NCI-H1048 (cell line): Measurements from ENCODE around the gene TUBB6.

Source experiments
- DNase-seq: peaks from one replicate; lab custom pipeline; 2025; lab: John Stamatoyannopoulos, UW

The TUBB6 gene

DNA sequence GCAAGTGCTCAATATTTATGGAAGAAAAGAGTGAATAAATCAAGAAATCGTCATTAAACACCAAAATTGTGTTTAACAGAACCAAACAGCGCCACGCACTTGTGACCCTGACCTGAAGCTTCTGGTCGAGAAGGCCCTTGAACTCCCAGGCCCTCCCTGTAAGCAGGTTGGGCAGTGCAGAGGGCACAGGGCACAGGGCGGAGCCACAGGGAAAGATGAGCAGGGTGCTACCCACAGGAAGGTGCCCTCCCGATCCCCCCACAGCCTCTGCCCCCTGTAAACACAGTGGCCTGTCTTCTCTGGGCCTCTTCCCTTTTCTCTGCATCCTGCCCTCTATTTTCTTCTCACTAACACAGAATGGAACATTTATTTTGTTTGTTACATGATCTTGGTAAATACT is 16.9 kb upstream of the TUBB6 start:
- DNase-seq, result no peak

DNA sequence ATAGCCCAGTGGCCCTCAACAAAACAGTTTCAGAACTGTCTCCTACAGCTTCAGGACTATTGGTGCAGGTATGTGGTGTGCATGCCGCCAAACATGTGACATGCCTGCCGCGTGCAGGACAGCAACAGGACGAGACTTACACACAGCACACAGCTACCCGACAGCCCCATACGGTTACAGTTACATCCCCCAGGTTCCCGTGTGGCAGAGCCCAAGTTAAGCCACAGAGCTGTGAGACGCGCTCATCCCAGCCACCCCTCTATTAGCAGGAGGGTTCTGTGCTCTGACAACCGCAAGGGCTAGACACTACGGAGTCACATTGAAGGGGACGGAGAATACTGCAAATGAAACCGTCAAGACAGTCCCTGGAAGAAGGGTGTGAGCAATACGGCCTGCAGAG is 16.4 kb upstream of the TUBB6 start:
- no peak for DNase-seq

DNA sequence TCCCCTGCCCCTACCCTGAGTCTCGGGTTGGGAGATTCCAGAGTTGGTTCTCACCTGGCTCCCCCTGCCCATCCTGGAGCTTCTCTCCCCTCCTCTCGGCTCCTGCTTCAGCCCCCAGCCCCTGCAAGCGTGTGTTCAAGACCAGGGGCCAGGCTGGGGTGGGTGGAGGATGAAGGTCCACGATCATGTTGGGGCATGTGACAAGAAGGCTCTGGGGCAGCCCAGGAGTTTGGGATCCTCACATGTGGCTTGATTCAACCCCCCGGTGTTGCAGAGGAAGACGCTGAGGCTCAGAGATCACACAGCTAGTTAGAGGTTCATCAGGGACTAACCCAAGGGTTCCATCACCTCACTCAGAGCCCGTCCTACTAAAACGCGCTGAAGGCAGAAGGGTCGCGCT is 14.2 kb upstream of the TUBB6 start:
- DNase-seq, result no peak

DNA sequence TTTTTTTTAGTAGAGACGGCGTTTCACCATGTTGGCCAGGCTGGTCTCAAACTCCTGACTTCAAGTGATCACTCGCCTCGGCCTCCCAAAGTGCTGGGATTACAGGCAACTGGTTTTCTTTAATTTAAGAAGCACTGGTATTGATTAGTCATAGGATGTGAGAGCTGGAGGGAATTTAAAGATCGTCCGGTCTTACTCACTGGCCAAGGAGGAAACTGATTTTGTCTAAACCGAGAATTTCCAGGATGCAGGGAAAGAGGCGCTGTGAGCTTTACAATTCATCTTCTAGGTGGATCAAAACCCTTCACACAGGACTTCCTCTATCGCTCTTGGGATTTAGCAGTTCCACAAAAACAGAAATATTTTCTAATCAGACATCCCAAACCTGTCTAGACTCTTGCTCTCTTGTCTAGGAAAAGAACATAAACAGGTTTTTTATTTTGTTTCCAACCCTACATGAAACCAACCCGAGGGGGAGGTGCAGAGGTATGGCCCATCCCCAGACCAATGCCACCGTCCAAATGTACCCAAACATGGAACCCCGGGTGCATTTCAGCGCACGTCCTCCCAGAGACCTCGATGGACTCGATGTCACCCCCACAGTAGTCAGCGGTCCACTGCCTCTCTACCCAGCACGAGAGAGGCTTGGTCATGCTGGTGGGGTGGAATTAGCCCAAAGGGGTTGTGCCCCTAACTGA is 12.5 kb upstream of the TUBB6 start:
- no peak for DNase-seq

DNA sequence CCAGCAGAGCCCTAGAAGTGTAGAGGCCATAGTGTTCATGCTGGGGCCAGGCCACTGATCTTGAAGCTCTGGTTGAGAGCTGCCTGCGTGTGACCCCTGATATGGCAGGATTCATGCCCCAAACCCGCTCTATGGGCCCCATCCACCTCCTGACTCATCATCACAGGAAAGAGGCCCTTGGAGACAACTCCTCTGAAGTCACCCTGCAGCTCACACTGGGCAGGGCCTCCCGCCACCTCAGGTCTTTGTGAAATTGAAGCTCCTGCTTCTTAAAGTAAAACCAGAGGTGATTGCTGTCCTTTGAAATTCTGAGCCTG is 12.0 kb upstream of the TUBB6 start:
- DNase-seq, result no peak

DNA sequence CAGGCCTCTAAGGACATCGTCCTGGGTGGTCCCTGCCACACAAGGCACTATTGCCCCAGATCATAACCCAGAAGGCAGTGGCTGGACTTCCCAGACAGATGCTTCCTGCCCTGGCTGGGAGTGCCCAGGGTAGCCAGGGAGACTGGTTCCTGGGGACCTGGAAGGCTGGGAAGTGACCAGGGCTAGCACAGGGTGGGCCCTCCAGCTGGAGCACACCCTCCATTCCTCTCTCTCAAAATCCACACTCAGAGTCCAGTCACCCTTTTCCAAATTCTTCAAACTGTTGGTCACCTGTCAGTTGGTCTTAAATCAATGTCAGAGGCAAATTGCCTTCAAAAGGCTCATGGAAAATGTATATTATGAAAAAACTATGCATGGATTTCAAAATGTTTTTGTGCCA is 11.6 kb upstream of the TUBB6 start:
- DNase-seq, result no peak

DNA sequence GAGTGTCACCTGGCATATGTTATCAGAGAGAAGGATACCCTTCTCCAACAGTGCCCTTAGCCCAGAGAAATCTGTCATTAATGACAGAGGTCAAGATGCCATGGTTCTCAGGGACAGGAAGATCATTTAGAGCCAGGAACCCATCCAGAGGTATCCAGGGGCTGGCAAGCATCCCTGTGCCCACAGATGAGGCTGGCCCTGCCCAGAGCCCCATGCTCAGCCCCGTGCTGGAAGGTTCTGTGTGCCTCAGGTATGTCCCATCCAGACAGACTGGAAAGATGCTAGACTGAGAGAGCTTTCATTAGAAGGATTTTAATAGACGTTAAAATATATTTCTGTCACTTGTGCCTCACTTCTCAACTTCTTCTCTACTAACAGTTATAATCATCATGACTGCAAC is 8.2 kb upstream of the TUBB6 start:
- DNase-seq, result no peak

DNA sequence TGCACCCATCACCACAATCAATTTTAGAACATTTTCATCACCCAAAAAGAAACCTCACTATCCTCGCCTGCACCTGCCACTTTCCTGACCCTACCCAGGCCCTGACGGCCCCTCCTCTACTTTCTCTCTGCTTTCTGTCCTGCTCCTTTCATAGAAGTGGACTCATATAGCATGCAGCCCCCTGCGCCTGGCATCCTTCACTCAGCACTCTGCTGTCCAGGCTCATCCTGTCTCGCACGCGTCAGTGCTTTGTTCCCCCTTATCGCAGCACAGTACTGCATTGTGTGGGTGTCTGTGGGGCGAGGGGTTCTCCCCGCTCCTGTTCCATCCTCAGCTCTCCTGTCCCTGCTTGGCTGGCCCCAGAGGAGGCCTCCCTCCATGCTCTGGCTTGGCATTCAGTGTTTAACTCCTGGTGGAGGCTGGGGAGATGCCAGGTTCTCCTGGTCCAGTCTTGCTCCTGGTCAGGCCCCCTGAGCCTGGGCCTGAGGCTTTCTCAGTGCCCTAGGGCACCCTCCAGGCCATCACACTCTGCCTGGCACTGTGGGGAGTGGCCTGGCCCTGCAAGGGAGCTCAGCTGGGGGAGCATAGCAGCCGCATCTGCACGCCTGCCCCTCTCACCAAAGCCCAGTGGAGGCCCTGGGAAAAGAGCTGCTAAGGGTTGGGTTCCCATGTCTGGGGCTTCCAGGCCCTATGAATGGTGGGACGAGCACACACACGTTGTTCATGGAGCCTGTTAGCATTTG is 6.6 kb upstream of the TUBB6 start:
- no peak for DNase-seq

DNA sequence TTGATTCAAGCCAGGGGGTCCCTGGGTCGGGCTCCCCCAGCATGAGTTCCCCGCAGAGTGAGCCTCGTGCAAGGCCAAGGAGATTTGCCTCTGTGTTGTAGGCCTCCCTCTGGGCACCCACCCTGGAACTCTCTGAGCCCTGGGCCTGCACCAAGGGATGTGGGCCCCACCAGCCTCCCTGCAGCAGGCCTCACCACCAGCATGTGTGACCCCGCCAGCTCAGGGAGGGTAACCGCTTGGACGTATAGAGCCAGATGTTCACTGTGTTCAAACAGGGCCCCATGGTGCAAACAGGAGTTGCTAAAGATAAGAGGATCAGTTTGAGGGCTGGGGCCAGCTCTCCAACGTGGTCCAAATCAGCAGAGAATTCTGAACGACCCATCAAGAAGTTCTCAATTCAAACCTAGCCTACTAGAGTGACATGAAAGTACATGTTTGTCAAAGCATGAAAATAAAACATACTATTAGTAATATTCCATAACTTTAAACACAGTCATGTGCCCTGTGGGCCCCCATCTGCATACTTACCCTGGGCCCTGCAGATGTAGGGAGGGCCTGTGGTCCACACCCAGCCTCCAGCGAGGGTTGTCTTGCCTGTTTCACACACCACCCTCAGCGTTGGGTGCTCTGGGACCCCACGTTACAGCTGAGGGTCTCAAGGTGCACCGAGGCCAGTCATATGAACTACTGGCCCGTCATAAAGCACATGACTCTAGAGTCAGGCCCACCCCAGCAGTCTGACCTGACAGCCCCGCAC is 5.5 kb upstream of the TUBB6 start:
- DNase-seq, result no peak

DNA sequence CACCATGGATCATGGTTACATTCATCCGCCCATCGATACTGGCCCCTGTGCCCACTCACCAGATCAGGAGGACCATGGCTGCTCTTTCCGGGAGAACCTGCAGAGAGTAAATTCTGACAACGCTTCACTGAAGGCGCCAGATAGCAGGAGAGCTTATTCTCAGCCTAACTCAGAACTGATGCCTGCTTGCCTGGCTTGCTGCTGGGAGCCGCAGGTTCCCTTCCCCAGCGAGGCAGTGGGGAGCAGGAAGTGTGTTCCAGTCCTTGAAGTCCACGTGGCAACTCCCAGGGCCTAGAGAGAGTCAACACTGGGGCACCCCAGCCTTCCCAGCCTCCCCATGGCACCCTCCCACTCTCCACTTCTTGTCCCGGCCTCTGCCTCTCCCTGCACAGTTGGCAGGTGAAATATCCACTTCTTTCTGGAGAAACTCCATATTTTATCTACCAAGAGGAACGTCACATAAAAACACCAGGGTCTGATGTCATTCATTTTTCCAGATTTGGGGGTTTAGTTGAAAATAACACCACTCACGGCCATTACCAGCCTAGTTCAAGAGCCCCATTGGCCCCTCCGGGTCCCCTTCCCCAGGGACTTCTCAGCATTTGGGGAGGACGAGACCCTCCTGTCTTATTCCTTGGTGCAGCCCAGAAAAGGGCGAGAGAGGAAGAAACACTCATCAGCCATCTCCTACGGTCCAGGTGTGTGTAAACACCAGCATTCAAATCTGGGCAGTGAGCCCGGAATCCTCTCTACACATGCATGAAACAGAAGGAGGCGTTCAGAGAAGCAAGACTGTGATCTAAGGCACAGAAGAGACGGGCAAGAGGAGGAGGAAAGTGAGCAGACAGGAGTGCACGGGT is 3.5 kb upstream of the TUBB6 start:
- no peak for DNase-seq

DNA sequence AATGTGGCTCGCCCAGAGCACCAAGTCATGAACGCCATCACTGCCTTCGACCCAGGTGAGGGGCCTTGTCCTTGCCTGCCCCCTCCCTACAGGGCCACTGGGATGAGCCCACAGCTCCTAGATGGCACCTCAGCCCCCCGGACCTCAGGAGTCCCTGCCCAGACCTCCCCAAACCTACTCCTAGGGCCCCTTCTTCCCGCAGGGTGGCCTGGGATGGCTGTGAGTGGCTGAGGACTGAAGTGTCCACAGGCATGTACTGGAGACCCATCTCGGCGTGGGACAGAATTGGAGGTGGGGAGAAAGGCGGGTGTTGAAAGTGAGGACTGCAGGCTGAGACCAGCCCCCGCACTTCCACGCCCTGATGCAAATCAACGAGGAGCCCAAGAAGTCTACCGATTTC is 2.8 kb upstream of the TUBB6 start:
- DNase-seq, result no peak

DNA sequence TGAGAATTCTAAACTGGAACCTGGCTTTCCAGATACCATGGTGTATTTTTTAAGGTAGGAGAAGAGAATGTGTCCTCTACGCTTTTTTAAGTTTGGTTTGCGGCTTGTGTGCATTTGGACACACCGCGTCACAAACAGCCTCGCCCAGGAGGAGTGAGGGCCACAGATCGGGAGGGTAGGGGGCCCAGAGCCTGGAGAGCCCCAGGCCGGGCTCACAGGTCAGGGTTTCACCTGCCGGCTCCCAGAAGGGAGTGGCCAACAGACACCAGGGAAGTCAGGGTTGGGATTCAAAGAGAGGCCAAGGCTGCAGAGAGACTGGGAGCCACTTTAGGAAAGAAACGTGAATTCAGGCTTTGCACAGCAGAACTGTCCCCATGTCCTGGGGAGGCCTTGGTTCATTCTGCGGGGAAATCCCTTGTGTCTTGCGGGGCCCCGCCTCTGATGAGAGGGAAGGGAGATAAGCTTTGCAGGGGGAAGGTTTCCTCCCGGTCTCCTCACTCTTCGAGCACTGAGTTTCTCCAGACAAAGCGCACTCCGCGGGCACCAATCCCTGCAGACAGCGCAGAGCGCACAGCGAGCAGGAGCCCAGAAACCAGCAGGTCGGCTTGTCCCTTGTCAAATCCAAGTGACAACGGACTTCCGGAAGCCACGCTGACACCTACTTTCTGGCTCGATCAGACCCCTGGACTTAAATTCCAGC is 2.0 kb upstream of the TUBB6 start:
- no peak for DNase-seq

DNA sequence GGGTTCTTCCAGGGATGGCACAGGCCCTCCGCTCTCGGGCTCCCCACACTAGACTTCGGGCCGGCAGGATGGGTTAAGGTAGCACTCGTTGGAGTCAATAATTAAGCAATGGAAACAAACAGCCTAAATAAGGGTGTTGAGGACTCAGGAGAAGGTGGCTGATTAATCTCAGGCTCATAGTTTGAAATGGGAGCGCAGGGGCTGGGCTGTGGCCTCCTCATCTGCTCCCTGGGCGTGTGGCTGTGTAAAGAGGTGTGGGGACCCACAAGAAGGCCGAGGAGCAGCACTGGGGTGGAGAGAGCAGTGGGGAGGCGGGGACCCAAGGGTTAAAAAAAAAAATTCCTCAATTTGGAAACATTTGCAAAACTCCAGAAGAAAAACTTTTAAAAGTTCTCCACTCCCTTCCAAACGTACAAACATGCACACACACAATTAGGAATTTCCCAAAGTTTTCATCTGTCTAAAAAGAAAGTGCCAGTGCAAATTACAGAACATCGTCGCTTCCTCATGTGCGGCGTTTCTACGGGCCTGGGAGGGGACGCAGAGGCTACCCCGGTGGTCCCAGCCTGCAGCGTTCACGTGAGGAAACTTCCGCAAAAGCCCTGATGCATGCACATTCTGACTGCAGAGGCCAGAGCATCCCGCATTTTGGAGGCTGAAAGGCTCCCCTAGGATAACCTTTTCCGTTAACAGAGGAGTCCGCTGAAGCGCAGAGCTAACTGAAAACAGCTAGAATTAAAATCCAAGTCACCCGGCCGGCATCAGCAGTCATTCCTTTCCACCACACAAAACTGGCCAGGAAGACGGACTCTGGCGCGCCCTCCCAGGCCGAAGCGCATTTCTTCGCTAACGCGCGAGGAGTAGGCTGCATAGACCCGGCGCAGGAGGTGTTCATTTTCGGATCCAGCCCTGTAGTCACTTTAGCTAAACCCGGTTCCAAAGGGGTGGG is 1.0 kb upstream of the TUBB6 start:
- no peak for DNase-seq

DNA sequence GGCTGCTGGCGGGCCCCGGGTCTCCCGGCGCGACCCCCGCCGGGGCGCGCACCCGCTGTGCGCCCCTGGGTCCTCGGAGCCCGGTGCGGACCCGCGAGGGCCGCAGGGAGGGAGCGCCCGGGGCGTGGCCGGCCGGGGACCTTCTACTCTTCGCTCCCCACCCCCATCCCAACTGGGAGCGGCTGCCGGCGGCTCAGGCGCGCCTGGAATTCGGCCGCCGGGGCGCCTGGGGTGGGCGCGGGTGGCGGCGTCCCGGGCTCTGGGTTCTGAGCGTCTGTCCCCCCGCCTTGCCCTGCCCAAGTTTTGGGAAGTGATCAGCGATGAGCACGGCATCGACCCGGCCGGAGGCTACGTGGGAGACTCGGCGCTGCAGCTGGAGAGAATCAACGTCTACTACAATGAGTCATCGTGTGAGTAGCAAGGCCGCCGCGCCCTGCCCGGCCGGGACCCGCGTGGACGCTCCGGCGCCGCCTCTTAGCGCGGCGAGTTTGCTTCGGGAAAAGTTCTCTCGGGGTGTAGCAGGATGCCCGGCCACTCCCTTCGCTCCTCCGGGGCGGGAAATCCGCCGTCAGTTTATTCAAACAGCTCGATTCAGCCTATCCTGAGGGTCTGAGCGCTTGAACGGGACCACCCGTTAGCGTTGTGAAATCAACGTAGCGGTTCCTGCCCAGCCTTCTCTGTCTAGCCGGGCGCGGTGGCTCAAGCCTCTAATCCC is 502 bp downstream of the TUBB6 start:
- DNase-seq, result no peak

DNA sequence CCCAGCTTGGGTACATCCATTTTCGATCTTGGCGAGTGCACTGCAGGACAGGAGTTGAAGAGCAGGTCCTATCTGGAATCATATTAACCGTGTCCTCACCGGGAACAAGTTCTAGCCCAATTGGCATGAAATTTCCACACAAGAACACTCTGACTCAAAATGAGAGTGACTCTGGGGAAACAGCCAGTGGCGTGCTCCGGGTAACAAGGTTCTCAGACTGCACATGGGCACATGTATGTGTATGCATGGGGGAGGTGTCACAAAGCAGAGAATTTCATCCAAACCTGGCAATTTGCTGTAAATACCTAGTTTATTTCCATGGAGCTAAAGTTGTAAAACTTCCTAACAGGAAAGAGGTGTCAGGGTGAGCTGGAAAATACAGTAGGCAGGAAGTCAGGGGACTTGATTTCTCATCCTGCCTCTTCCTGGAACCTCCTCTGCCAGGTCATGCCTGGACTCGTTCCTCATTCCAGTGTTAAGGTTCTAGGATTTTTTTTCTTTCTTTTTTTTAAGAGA is 1.7 kb downstream of the TUBB6 start:
- no peak for DNase-seq

DNA sequence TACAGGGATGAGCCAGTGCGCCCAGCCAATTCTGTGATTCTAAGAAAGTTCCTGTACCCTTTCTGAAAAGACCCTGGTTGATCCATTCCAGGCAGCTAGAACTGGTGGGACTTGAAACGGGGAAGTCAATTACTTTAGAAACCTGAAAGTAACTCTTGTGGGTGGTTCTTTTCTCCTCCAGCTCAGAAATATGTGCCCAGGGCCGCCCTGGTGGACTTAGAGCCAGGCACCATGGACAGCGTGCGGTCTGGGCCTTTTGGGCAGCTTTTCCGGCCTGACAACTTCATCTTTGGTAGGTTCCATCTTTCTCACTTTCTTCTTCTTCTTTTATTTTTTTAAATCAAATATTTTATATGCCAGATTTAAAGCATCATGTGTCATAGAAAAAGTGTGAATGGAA is 2.7 kb downstream of the TUBB6 start:
- DNase-seq, result no peak

DNA sequence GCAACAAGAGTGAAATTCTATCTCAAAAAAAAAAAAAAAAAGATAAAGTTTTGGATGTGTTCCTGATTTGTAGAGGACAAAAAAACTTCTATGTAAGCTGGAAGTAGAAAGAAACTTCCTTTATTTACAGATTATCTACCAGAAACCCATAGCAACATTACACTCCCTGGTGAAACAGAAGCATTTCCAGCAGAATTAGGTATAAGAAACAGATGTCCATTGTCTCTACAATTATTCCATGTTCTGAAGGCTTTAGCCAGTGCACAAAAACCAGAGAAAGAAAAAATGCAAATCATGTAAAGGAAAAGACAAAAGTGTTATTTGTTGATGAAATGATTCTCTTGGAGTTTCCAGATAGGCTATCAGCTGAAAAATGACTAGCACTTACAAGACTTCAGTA is 4.9 kb downstream of the TUBB6 start:
- no peak for DNase-seq

DNA sequence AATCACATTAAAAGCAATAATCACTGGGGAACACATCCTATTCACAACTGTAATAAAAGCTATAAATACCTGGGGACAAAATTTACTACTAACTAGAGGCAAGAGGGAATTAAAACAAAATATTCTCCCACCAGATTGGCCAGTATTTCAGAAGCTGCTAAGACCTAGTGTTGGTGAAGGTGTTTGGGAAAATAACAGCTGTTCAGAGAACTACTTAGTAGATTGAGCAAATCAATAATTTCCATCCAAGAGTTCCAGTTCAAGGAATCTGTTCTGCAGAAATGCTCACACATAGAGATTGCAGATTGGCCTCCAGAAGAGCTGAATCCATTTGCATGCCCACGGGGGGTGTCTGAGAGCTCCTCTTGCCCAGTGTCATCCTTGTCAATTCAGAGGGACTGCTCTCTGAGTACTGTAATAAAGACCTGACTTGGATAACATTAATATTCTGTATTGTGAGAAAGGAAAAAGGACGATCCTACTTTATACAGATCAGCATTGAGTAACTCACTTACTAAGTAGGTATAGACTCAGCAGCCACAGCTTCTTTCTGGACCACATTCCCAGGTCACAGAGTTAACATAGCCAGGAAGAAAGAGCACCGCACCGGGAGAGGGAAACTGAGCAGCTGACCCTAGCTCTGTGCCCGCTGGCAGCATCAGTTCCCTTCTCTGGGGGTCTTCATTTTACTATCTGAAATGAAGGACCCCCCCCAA is 5.6 kb downstream of the TUBB6 start:
- no peak for DNase-seq
